Measurements from ENCODE around the gene FBXO36.

- TF ChIP-seq CTCF (IDR thresholded peaks at IDR 0.05), result no peak
- no peak for TF ChIP-seq EP300 (IDR thresholded peaks at IDR 0.05)
- no peak for TF ChIP-seq POLR2A (IDR thresholded peaks at IDR 0.05)
Observed at GRCh38 chr2:229925201-229925600, 2.9 kb downstream of the FBXO36 start.
